Adipose tissue (tissue), 3 donors: ENCODE measurements around the gene CCDC30. TPM values are rescaled to one million over a fixed set of nuclear protein-coding genes. Genes with fewer than 3 reads are reported as not detected.
"Not testable (repeated sequence)": the region's sequence is repeated elsewhere in the genome, so short reads cannot be mapped to it uniquely, and the experiment has no call there.

ENCODE experiments used
- H3K27ac ChIP-seq: one replicate; pipeline ENCODE4 v1.5.1; 2013; ENCODE audit warnings: low read depth, low read length
- WGBS, 3 donors: extraction: QIAGEN DNeasy Blood & Tissue Kit; methylation state at CpG; one replicate each; pipeline ENCODE4 v1.1.7; 2013; 5-methylcytosine and 5-hydroxymethylcytosine counted together
- polyA plus RNA-seq, 3 donors: library from polyadenylated mRNA; stranded (reverse); fragments of 200-250 nt; gene quantifications; one replicate each; pipeline ENCODE4 v1.2.3, GENCODE V29; 2013
- donor health status: healthy with polysubstance abuse.
- donor health status: Bipolar disorder and iron deficiency.
- donor health status: healthy.

CCDC30 gene
- polyA plus RNA-seq, 3 donors = 0.31 to 1.4 (median 0.90) TPM

GRCh38 chr1:42676534-42677087 lies 213.5 kb downstream of the CCDC30 start:
- H3K27ac ChIP-seq = no peak overlapping the region
- 88 to 95% (median 92%) methylated on average over 3 of the region's 3 CpGs for WGBS, 3 donors

GRCh38 chr1:42679364-42679983 lies 216.4 kb downstream of the CCDC30 start:
- H3K27ac ChIP-seq = no peak overlapping the region
- WGBS, 3 donors = 81 to 96% (median 87%) methylated on average over 10 of the region's 10 CpGs

- no peak overlapping the region for H3K27ac ChIP-seq
- WGBS, 3 donors = 53 to 79% (median 53%) methylated on average over 2 of the region's 2 CpGs
Measured at GRCh38 chr1:42680055-42680454, 217.0 kb downstream of the CCDC30 start.

- H3K27ac ChIP-seq = no peak overlapping the region
- WGBS, 3 donors = 4 to 7% (median 6%) methylated on average over 18 of the region's 18 CpGs
Measured at GRCh38 chr1:42680921-42681683, 218.0 kb downstream of the CCDC30 start.

- 0% methylated on average over 52 to 54 of the region's 54 CpGs for WGBS, 3 donors
- H3K27ac ChIP-seq = no peak within 1 kb of the TSS
Measured at GRCh38 chr1:42681741-42682483, 218.8 kb downstream of the CCDC30 start, which contains the start of gene YBX1. Gene YBX1, plus strand, starts transcription at chr1:42682418. Its CDS starts 148 bp downstream, at chr1:42682566.

GRCh38 chr1:42682484-42682738 lies 219.3 kb downstream of the CCDC30 start:
- 1% methylated on average over 27 to 33 of the region's 33 CpGs for WGBS, 3 donors
- H3K27ac ChIP-seq = not testable (repeated sequence)

- 0 to 1% (median 1%) methylated on average over 56 to 86 of the region's 103 CpGs for WGBS, 3 donors
- H3K27ac ChIP-seq = no peak overlapping the region
Measured at GRCh38 chr1:42682739-42683531, 219.8 kb downstream of the CCDC30 start.

GRCh38 chr1:42684139-42684538 lies 221.1 kb downstream of the CCDC30 start:
- WGBS, 3 donors = 49 to 55% (median 54%) methylated on average over 5 of the region's 5 CpGs
- H3K27ac ChIP-seq = no peak overlapping the region

GRCh38 chr1:42686418-42686817 lies 223.3 kb downstream of the CCDC30 start:
- WGBS, 3 donors = 88 to 90% (median 89%) methylated on average over 4 of the region's 4 CpGs
- no peak overlapping the region for H3K27ac ChIP-seq

GRCh38 chr1:42689912-42690311 lies 226.8 kb downstream of the CCDC30 start:
- 89 to 95% (median 95%) methylated on average over 3 of the region's 3 CpGs for WGBS, 3 donors
- no peak overlapping the region for H3K27ac ChIP-seq

GRCh38 chr1:42690477-42691156 lies 227.5 kb downstream of the CCDC30 start:
- 61 to 93% (median 87%) methylated on average over 1 of the region's 1 CpG for WGBS, 3 donors
- no peak overlapping the region for H3K27ac ChIP-seq

- 64 to 79% (median 73%) methylated on average over 4 of the region's 4 CpGs for WGBS, 3 donors
- H3K27ac ChIP-seq = no peak overlapping the region
Measured at GRCh38 chr1:42691157-42691498, 228.0 kb downstream of the CCDC30 start.

GRCh38 chr1:42692461-42692860 lies 229.4 kb downstream of the CCDC30 start:
- WGBS, 3 donors = 30 to 70% (median 40%) methylated on average over 5 of the region's 5 CpGs
- H3K27ac ChIP-seq = no peak overlapping the region

- 46 to 90% (median 75%) methylated on average over 2 of the region's 2 CpGs for WGBS, 3 donors
- H3K27ac ChIP-seq = no peak overlapping the region
Measured at GRCh38 chr1:42692911-42693310, 229.8 kb downstream of the CCDC30 start.

GRCh38 chr1:42698081-42698813 lies 235.2 kb downstream of the CCDC30 start:
- no peak overlapping the region for H3K27ac ChIP-seq
- WGBS, 3 donors = 90 to 93% (median 92%) methylated on average over 4 of the region's 4 CpGs

- no peak overlapping the region for H3K27ac ChIP-seq
Measured at GRCh38 chr1:42700006-42700405, 236.9 kb downstream of the CCDC30 start.

- 93 to 94% (median 93%) methylated on average over 7 of the region's 7 CpGs for WGBS, 3 donors
- no peak overlapping the region for H3K27ac ChIP-seq
Measured at GRCh38 chr1:42703888-42704464, 240.9 kb downstream of the CCDC30 start.
